ENCODE results near the gene SS18. TPM values are rescaled to one million over a fixed set of nuclear protein-coding genes. Genes with fewer than 3 reads are reported as not detected.

SS18 gene
- total RNA-seq, 1 experiment from 2014 or later: 103 TPM

DNA sequence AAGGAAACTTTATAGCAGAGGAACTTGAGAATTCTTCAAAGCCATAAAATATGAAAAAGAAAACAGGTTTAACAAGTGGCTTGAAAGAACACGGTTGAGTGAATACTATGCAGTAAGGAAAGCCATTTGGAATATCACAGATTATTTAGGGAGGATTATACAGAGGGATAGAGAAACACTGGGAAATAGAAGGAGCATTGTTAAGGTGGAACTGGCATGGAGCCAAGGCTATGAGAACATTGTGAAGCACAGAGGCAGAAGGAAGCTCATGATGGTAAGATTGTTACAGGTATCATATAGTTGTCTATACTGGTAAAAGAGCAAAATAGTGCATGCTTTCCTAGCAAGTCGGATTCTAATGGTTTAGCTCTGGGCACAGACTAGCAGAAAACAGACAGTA, 87.1 kb downstream of the SS18 start:
- no peak for DNase-seq (ENCODE audit: low spot score)

DNA sequence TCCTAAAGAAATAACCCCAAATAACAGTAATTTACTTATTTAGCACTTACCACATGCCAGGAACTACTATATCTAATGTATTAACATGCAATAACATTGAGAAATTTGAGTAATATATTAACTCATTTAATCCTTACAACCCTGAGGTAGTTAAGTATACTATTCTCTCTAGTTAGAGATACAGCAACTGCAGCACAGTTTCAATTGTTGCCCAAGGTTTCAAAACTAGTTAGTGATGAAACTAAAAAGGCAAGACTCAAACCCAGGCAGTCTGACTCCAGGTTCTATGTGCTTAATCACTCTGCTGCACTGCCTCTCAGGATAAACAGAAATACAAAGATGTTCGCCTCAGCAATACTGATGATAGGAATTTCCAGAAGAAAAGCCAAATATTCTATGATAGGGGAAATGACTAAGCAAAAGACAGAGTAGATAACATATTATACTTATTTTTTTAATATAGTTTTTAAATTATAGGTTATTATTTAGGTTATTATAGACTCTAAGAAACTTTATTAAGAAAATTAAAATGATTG, 88.0 kb downstream of the SS18 start:
- no peak for DNase-seq (ENCODE audit: low spot score)

DNA sequence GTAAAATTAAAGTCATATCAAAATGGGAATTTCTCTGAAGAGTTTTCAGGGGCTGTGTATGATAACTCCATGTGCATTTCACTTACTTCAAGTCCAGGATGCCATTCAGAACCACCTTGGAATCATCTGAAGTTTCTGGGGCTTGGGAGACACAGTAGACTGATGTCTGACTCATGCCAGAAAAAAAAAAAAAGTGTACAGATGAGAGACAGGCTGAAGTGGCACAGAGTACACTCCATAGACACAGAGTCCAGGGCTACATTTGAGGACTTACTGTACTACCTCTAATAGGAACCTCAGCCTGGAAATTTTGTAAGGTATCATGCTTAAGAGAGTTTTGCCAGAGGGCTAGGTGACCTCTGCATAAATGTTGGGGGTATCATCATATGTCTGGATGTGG, 92.0 kb downstream of the SS18 start:
- DNase-seq (ENCODE audit: low spot score): no peak

DNA sequence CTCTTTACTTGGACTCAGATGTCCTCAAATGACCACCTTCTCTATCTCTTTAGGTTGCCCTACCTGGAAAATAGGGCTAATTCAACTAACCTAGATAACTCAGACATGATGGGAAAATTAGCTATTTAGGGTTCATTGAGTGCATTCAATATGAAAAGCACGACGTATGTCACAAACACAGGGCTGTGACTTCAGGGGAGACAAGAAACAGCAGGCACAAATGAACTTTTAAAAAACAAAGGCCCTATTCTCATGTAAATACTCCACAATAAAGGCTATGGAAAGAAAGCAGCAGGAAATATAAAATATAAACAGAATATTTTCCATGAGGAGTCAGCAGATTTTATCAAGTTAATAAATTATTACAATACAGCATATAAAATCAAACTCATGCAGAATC, 97.8 kb downstream of the SS18 start:
- DNase-seq (ENCODE audit: low spot score): no peak

DNA sequence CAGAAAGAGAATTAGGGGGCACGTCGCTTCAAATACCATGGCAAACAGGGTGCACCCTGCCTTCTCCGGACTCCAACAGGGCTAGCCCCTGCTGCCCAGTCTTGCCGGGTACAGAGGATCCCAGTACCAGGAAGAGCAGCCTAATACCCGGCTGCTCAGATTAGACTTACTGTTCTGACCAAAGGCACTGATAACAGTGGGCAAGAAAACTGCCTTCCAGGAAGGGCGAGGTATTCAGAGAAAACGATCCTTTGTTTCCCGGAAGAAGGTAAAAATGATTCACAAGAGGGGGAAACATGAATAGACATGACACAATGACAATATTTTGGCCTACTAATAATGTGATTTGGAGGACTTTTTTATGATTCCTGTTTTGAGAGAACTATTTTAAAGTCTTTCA, 99.9 kb downstream of the SS18 start:
- DNase-seq (ENCODE audit: low spot score): no peak

DNA sequence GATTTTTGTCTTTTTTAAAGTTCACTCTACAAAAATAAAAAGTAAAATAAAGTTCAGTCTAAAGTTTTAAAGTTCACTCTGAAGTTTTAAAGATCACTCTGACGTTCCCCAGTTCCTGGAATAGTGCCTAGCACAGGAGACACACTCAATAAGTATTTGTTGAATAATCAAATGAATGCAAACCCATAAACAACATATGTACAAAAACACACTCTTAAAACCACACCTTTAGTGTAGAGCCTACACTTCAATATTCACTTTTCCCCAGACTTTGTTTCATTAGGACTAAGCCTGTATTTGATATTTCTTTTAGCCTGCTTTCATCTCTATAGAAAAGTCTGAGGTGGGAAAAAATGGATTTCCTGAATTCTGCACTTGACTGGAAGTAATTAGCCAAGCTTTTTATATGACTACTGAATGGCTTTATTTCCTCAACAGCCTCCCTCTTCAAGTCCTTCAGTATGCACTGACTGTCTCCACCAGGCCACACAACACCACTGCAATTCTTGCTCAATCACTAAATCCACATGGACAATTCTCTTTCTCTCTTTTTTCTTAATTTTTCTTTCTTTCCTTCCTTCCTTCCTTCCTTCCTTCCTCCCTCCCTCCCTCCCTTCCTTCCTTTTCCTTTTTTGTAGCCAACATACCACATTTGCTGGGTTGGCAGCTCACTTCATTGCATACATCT, 104.6 kb downstream of the SS18 start:
- no peak for DNase-seq (ENCODE audit: low spot score)

DNA sequence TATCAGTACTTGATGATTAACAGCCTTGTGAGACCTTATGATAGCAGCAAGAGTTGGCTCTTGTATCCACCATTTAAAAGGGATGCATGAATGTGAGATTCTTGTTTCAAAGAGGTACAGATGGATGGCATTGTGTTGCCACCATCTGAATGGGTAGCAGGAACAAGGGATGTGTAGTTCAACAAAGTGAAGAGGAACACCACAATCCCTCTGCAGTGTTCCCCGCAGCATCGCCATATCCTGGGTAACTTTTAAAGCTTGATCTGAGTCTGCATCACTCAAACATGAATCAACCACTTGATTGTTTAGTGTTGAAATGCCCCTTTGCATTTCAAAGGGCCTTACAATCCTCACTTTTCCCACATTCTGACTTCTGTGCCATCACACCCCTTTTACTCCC, 106.7 kb downstream of the SS18 start:
- no peak for DNase-seq (ENCODE audit: low spot score)

DNA sequence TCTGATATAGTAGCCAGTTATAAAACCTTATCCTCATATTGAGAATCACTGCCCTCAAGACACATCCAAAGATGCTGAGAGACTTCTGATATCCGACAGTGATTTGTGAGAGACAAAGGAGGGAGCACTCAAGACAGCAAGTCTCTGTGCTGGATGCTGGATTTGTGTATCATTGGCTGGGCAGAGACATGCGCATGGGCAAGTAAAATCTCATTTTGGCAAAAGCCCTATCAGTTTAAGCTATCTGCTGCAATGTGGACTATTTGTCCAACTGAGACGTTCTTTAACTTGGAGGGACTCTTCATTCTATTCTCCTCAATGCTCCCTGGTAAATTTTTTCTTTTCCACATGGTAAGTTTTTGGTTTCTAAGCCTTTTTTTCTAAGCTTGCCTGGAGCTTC, 107.5 kb downstream of the SS18 start:
- no peak for DNase-seq (ENCODE audit: low spot score)

DNA sequence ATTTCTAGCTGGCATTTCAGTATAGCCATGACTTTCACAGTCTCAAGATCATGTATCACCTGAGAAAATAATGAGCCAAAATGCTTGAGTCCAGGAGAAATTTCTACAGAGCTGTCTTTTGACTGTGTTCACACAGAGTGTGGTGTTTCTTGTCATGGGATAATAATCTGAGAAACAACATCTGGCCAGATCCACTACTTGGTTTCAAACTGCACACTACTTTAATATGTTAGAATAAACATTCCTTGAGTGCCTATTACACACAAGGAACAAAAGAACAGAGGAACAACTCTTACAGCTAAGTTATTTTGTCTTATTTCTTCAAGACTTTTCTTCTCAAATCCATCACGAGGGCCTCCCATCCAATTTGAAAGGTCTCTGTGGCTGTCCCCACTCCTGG, 108.3 kb downstream of the SS18 start:
- no peak for DNase-seq (ENCODE audit: low spot score)

DNA sequence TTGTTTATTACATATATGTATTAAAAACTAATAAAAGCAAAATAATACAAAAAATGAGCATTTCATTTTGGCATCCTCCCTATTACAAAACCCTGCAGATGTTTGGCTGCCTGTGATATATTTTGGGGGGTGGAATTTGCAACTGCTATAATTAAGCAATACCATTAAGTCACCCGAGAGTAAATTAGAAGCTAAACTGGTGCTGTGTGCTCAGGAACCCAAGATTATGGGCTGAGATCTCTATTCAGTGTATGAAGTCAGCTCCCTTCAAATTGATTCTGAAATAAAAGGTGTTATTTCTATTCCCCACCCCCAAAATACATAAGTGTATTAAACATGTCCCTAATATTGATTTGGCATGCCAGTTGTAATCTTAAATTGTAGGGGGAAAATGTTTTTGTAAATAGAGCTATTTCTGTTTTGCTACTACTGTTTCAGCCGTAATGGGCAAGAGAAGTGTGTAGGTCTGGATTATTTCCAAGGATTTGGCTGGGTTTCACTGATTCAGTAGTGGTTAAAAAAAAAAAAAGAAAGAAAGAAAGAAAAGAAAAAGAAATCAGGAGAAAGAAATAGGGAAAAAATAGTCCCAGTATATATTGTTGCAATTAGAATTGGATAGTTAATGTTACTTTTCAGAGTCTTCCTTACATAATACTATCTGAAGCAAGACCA, 110.9 kb downstream of the SS18 start:
- no peak for DNase-seq (ENCODE audit: low spot score)

DNA sequence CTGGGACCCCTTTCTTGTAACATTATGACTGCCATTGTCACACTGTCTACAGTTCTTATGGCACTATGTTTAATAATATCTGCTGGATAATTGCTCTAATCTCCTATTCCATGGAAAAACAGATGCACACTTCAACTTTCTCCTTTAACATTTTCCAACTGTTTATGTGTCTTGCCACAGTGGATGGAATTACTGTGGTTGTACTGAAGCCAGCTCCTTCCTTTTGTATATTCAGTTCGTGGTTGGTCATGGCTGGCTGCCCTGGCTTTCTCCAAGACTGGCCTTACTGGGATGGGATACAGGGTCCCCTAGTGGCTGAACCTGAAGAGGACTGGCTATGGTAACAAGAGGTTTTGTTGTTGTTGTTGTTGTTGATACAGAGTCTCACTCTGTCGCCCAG, 113.9 kb downstream of the SS18 start:
- no peak for DNase-seq (ENCODE audit: low spot score)

DNA sequence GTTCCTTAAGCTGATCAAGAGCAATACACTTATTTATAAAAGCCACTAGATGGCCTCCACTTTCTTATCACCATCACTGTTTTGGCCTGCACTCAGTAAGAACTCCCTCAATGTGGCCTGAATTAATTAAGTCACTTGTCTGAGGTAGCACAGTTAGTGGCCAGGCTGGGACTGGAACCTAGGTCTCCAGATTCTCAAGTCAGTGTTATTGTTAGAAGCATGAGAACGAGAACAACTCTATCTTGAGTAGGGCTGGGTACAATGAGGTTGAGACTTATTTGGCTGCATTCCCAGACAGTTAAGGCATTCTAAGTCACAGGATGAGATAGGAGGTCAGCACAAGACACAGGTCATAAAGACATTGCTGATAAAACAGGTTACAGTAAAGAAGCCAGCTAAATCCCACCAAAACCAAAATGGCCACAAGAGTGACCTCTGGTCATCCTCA, 115.8 kb downstream of the SS18 start:
- DNase-seq (ENCODE audit: low spot score): no peak

Other genes with a start within 250 kb of the SS18 start
- gene PSMA8, start 43.3 kb upstream of the SS18 start, total RNA-seq (2014; rRNA removed; shearing (Covaris generic)): not detected in 2 replicates
- 1.3 and 2.7 TPM in 2 replicates for gene TAF4B, start 135.8 kb upstream of the SS18 start, total RNA-seq (2014; rRNA removed; shearing (Covaris generic))